NCI-H2107 treated with DMSO at 0.1 percent for 48 hours (cell line): ENCODE measurements around the gene CLK1.

Source experiments
- DNase-seq: peaks from one replicate; lab custom pipeline; 2025; ENCODE audit not compliant: unreplicated experiment; lab: John Stamatoyannopoulos, UW

CLK1 gene

GRCh38 chr2:200811333-200812121, 52.9 kb downstream of the CLK1 start, which contains the start of gene BZW1:
TSS of gene BZW1 (plus strand) at chr2:200811910. CDS start at chr2:200813218, 1,308 bp downstream.
- DNase-seq, result peak; percentile 83

GRCh38 chr2:200810998-200811332, 53.5 kb downstream of the CLK1 start:
- no peak for DNase-seq

- no peak for DNase-seq
Measured at GRCh38 chr2:200810252-200810997, 54.0 kb downstream of the CLK1 start.

- no peak for DNase-seq
Measured at GRCh38 chr2:200809506-200810251, 54.8 kb downstream of the CLK1 start.
